Stimulated activated CD8-positive, alpha-beta memory T cell treated with anti-CD3 and anti-CD28 coated beads, Interleukin-12 subunit alpha, Interleukin-12 subunit beta, amount 100 ng/mL, for 1 hour (primary cell): ENCODE data around the gene SPCS2.
"Not testable (repeated sequence)": the region's sequence is repeated elsewhere in the genome, so short reads cannot be mapped to it uniquely, and the experiment has no call there.

Experiments used
- DNase-seq: peaks from one replicate; pipeline ENCODE4 v3.0.0-alpha.2; 2020; ENCODE audit warnings: low read depth

The SPCS2 gene

GRCh38 chr11:75002516-75002915, 53.5 kb downstream of the SPCS2 start:
- no peak for DNase-seq

- no peak for DNase-seq
Observed at GRCh38 chr11:75004215-75004614, 55.1 kb downstream of the SPCS2 start.

- DNase-seq = no peak
Observed at GRCh38 chr11:75011357-75011756, 62.3 kb downstream of the SPCS2 start.

GRCh38 chr11:75011872-75012271, 62.8 kb downstream of the SPCS2 start:
- DNase-seq = no peak

GRCh38 chr11:75013051-75013450, 64.0 kb downstream of the SPCS2 start:
- DNase-seq = no peak

GRCh38 chr11:75014129-75014528, 65.1 kb downstream of the SPCS2 start:
- no peak for DNase-seq

- not testable (repeated sequence) for DNase-seq
Observed at GRCh38 chr11:75019200-75019599, 70.1 kb downstream of the SPCS2 start.

DNA sequence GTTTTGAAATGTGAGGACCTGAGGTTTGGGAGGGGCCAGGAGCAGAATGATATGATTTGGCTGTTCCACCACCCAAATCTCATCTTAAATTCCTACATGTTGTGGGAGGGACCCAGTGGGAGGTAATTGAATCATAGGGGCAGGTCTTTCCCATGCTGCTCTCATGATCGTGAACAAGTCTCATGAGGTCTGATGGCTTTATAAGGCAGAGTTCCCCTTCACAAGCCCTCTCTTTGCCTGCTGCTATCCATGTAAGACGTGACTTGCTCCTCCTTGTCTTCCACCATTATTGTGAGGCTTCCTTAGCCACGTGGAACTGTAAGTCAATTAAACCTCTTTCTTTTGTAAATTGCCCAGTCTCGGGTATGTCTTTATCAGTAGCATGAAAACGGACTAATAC, 71.3 kb downstream of the SPCS2 start:
- not testable (repeated sequence) for DNase-seq

GRCh38 chr11:75022296-75022695, 73.2 kb downstream of the SPCS2 start:
- no peak for DNase-seq

DNA sequence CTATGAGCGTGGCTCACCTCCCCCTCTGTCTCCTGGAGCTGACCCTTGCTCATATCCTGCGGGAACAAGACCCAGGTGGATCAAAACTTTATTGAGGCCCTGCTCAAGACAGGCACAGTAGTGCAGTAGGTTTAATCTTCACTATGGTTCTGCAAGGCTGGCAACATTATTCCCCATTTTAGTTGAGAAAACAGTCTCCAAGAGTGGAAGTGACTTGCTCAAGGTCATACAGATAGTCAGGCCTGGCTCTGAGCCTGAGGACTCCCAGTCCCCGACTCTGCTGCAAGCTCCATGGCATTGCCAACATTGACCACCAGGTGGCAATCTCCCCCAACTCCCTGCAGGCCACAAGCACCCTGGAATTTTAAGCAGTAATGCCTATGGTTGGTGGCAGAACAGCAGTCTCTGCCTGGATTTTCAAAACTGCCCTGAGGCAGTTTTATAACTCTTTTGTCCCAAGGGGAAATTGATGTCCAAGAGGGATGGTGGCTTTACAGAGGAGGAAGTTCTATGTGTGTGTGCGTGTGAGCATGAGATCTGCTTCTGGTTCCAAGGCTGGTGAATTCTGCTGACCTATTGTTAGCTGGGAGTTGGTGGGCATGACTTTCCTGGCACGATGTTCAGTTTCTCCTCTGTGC, 73.8 kb downstream of the SPCS2 start:
- peak; percentile 51 for DNase-seq

GRCh38 chr11:75023446-75024067, 74.5 kb downstream of the SPCS2 start:
- no peak for DNase-seq

GRCh38 chr11:75024068-75024449, 75.0 kb downstream of the SPCS2 start:
- no peak for DNase-seq

GRCh38 chr11:75024764-75025211, 75.7 kb downstream of the SPCS2 start:
- no peak for DNase-seq

DNA sequence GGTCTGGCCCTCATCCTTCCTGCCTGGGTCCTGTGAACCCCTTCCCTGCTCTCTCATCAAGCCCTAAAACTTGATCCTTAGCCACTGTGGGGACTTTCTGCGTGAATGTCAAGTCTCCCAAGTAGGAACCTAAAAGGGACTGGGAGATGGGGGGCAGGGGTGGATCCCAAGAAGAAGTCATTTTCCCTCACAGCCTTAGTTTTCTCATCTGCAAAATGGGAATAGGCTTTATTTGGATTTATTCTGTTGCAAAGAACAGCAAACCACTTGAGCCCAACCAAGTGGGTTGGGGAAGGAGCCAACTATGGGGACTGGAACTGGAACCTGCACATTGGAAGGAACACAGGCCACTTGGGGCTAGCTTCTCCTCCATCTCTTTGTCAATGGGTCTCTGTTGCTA, 76.5 kb downstream of the SPCS2 start:
- DNase-seq = no peak

DNA sequence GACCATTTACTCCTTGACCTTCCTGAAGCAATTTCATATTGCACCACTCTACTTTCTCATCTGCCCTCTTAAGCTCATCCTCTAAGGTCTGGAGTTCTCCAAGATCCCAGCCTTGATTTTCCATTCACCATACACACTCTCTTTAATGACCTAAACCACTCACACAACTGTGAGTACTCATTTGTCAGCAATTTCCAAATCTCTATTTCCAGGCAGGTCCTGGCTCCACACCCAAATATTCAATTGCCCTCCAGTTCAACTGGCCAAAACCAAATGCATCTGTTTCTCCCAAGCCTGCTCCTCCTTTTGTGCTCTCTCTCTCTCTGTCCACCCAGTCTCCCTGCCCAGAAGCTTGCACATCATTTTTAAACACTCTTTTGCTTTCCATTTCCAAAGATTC, 79.3 kb downstream of the SPCS2 start:
- no peak for DNase-seq
